Left kidney (tissue), 2 donors: ENCODE results near the gene C1orf74. TPM values are rescaled to one million over a fixed set of nuclear protein-coding genes. Genes with fewer than 3 reads are reported as not detected.

Experiments used
- DNase-seq: peaks from one replicate; pipeline ENCODE4 v3.0.0-alpha.2; 2013
- polyA plus RNA-seq: library from polyadenylated mRNA; unstranded; fragments of 120-200 nt; gene quantifications from one replicate; pipeline ENCODE4 v1.2.1, GENCODE V29; 2013; ENCODE audit not compliant: insufficient read length

C1orf74 gene
- polyA plus RNA-seq, 1 donor = 4.3 TPM

- no peak for DNase-seq
Measured at GRCh38 chr1:209772126-209772525, 12.2 kb downstream of the C1orf74 start.

- no peak for DNase-seq
Measured at GRCh38 chr1:209770636-209771415, 13.5 kb downstream of the C1orf74 start.

GRCh38 chr1:209769971-209770370 is 14.4 kb downstream of the C1orf74 start:
- no peak for DNase-seq

- no peak for DNase-seq
Measured at GRCh38 chr1:209769171-209769904, 15.0 kb downstream of the C1orf74 start.

- DNase-seq = no peak
Measured at GRCh38 chr1:209768354-209768774, 16.0 kb downstream of the C1orf74 start.

GRCh38 chr1:209767706-209768105 is 16.7 kb downstream of the C1orf74 start:
- DNase-seq = no peak

- no peak for DNase-seq
Measured at GRCh38 chr1:209767096-209767495, 17.3 kb downstream of the C1orf74 start.

- DNase-seq = no peak
Measured at GRCh38 chr1:209766051-209766450, 18.3 kb downstream of the C1orf74 start.

GRCh38 chr1:209761011-209761635 is 23.2 kb downstream of the C1orf74 start:
- no peak for DNase-seq

GRCh38 chr1:209759829-209760359 is 24.5 kb downstream of the C1orf74 start:
- no peak for DNase-seq

- DNase-seq = no peak
Measured at GRCh38 chr1:209758400-209758799, 26.0 kb downstream of the C1orf74 start.

- DNase-seq = no peak
Measured at GRCh38 chr1:209756615-209757445, 27.5 kb downstream of the C1orf74 start.

- no peak for DNase-seq
Measured at GRCh38 chr1:209755926-209756614, 28.3 kb downstream of the C1orf74 start, which contains the start of gene TRAF3IP3. TSS of gene TRAF3IP3 (plus strand) at chr1:209756053. CDS start at chr1:209760040, 3,987 bp downstream.

- no peak for DNase-seq
Measured at GRCh38 chr1:209755256-209755655, 29.1 kb downstream of the C1orf74 start.

GRCh38 chr1:209752890-209753289 is 31.5 kb downstream of the C1orf74 start:
- DNase-seq = no peak

- DNase-seq = no peak
Measured at GRCh38 chr1:209751627-209752231, 32.6 kb downstream of the C1orf74 start.

- DNase-seq = no peak
Measured at GRCh38 chr1:209749670-209750323, 34.6 kb downstream of the C1orf74 start.

GRCh38 chr1:209749205-209749604 is 35.2 kb downstream of the C1orf74 start:
- DNase-seq = no peak

GRCh38 chr1:209748620-209749019 is 35.7 kb downstream of the C1orf74 start:
- DNase-seq = no peak
